Loucy (cell line): Measurements from ENCODE around the gene PARP8.

Source experiments
- EZH2phosphoT487 ChIP-seq: fragments of 200-600 bp; IDR thresholded peaks from 2 replicates; pipeline ENCODE4 v1.6.1; 2018; ENCODE audit warnings: antibody characterized with exemption, mild to moderate bottlenecking, moderate library complexity, borderline replicate concordance
- TF ChIP-seq, protein P1 (sequence below): fragments of 200-600 bp; sonication (generic); conservative IDR thresholded peaks from 2 replicates; pipeline ENCODE4 v1.5.1; 2014; ENCODE audit warnings: mild to moderate bottlenecking, antibody characterized with exemption, low read length

- TF ChIP-seq, protein P1, sequence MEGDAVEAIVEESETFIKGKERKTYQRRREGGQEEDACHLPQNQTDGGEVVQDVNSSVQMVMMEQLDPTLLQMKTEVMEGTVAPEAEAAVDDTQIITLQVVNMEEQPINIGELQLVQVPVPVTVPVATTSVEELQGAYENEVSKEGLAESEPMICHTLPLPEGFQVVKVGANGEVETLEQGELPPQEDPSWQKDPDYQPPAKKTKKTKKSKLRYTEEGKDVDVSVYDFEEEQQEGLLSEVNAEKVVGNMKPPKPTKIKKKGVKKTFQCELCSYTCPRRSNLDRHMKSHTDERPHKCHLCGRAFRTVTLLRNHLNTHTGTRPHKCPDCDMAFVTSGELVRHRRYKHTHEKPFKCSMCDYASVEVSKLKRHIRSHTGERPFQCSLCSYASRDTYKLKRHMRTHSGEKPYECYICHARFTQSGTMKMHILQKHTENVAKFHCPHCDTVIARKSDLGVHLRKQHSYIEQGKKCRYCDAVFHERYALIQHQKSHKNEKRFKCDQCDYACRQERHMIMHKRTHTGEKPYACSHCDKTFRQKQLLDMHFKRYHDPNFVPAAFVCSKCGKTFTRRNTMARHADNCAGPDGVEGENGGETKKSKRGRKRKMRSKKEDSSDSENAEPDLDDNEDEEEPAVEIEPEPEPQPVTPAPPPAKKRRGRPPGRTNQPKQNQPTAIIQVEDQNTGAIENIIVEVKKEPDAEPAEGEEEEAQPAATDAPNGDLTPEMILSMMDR: no peak
- TF ChIP-seq EZH2phosphoT487: no peak
Measured at GRCh38 chr5:50766967-50767366, 100.5 kb downstream of the PARP8 start.
